K562 (cell line): Measurements from ENCODE around the gene CDYL. TPM values are rescaled to one million over a fixed set of nuclear protein-coding genes. Genes with fewer than 3 reads are reported as not detected.
"Not testable (repeated sequence)": the region's sequence is repeated elsewhere in the genome, so short reads cannot be mapped to it uniquely, and the experiment has no call there.

Experiments used
- ATAC-seq: fragments of 200-7000 bp; cut with Tn5 transposase; 3 replicates; pipeline ENCODE4 v1.9.1; 2020; ENCODE audit warnings: moderate library complexity
- BruUV-seq: library from RNA; stranded (reverse); fragments of 400-500 nt; replicated peaks from 2 replicates; lab custom pipeline; 2021; lab: Mats Ljungman, UMichigan
- CTCF ChIA-PET: fragments of 300-600 bp; formaldehyde crosslinking; extraction: SDS; loops from one replicate; lab custom pipeline; 2021; ENCODE audit warnings: low intra/inter-chr PET ratio; lab: Yijun Ruan, JAX
- POLR2A ChIA-PET: fragments of 300-600, 350-650 bp; sonication (Branson Sonifier 250); formaldehyde crosslinking; extraction: SDS; loops from one replicate; lab custom pipeline; 2021; ENCODE audit warnings: antibody characterized with exemption, inconsistent platforms; lab: Yijun Ruan, JAX
- DNase-seq, 4 experiments: peaks; one replicate each; pipeline versions ENCODE4 v3.0.0 to v3.0.0-alpha.2; 2011 to 2018; ENCODE audit warnings: low spot score in 3 of 4, mixed read lengths in 3 of 4; ENCODE audit errors: extremely low read depth in 1 of 4
- FAIRE-seq: peaks from 2 replicates; lab custom pipeline; 2011; peaks lifted over from hg19 to GRCh38; lab: Jason Lieb, UNC
- H2AFZ ChIP-seq: 2 replicates; pipeline ENCODE4 v1.6.0; 2011; ENCODE audit warnings: low read depth, low read length, control low read depth, inconsistent platforms
- H3K27ac ChIP-seq: fragments of 200-600 bp; 3 replicates; pipeline ENCODE4 v1.8.0; 2011; ENCODE audit warnings: low read depth, mild to moderate bottlenecking, control low read depth, inconsistent platforms, low read length, moderate library complexity, mixed read lengths; ENCODE audit errors: extremely low read depth
- H3K27me3 ChIP-seq, 2 experiments: fragments of 300-600 bp in 1 of 2; 2 replicates in 1 of 2; 3 replicates in 1 of 2; pipeline versions ENCODE4 v1.6.0 to v1.8.0; 2011; ENCODE audit warnings: inconsistent platforms in 2 of 2, low read length in 2 of 2, mild to moderate bottlenecking in 1 of 2, mixed read lengths in 1 of 2, moderate library complexity in 1 of 2; ENCODE audit not compliant: control insufficient read depth in 2 of 2, insufficient read depth in 2 of 2
- H3K36me3 ChIP-seq: fragments of 300-600 bp; 3 replicates; pipeline ENCODE4 v1.8.0; 2011; ENCODE audit warnings: mild to moderate bottlenecking, low read length, inconsistent platforms; ENCODE audit not compliant: control insufficient read depth, insufficient read depth
- H3K4me1 ChIP-seq, 2 experiments: fragments of 200-600 bp in 1 of 2; replicated peaks in 1 of 2; 2 replicates in 1 of 2; 3 replicates in 1 of 2; pipeline versions ENCODE4 v1.5.1 to v1.8.0; 2011; ENCODE audit warnings: inconsistent platforms in 2 of 2, low read length in 2 of 2, mild to moderate bottlenecking in 1 of 2, mixed read lengths in 1 of 2, moderate library complexity in 1 of 2; ENCODE audit not compliant: control insufficient read depth in 2 of 2, insufficient read depth in 2 of 2
- H3K4me2 ChIP-seq: 2 replicates; pipeline ENCODE4 v1.6.1; 2011; ENCODE audit warnings: low read length, control low read depth, inconsistent platforms, mixed read lengths; ENCODE audit not compliant: insufficient read depth
- H3K4me3 ChIP-seq: fragments of 200-600 bp; sonication (generic), shearing (Covaris generic); 2 replicates; pipeline ENCODE4 v1.5.1; 2016; ENCODE audit warnings: control low read depth, inconsistent platforms
- H3K79me2 ChIP-seq: fragments of 200-600 bp; 3 replicates; pipeline ENCODE4 v1.8.0; 2011; ENCODE audit warnings: low read length, inconsistent platforms; ENCODE audit not compliant: control insufficient read depth, insufficient read depth
- H3K9ac ChIP-seq, 2 experiments: 2 replicates each; pipeline versions ENCODE4 v1.6.0 to v1.6.1; 2011; ENCODE audit warnings: low read depth in 2 of 2, low read length in 2 of 2, control low read depth in 1 of 2, inconsistent platforms in 1 of 2, mild to moderate bottlenecking in 1 of 2, mixed read lengths in 1 of 2; ENCODE audit not compliant: insufficient read depth in 1 of 2
- H3K9me1 ChIP-seq: one replicate; pipeline ENCODE4 v1.6.0; 2011; ENCODE audit warnings: inconsistent platforms, mild to moderate bottlenecking, low read length, moderate library complexity; ENCODE audit not compliant: control insufficient read depth, insufficient read depth
- H3K9me3 ChIP-seq: replicated peaks from 2 replicates; pipeline ENCODE4 v1.5.1; 2011; ENCODE audit warnings: low read depth, low read length, inconsistent platforms; ENCODE audit not compliant: control insufficient read depth, insufficient read depth
- H4K20me1 ChIP-seq: replicated peaks from 2 replicates; pipeline ENCODE4 v1.6.1; 2011; ENCODE audit warnings: low read length, inconsistent platforms, mixed read lengths; ENCODE audit not compliant: control insufficient read depth, insufficient read depth
- ETV6 ChIP-seq, 3 experiments: fragments of 150-350 bp in 1 of 3; sonication (generic) in 1 of 3; formaldehyde crosslinking in 1 of 3; IDR thresholded peaks; 2 replicates each; pipeline versions ENCODE4 v1.6.1 to v1.8.0; 2014 to 2022; ENCODE audit warnings: borderline replicate concordance in 2 of 3, low read depth in 2 of 3, antibody characterized with exemption in 1 of 3, low read length in 1 of 3, mild to moderate bottlenecking in 1 of 3, missing genetic modification reagents in 1 of 3
- ZNF512 ChIP-seq: IDR thresholded peaks from 2 replicates; pipeline ENCODE4 v1.6.1; 2016; ENCODE audit warnings: missing genetic modification characterization, missing compliant biosample characterization
- WGBS: fragments of 100-300 bp; shearing (Covaris generic); methylation state at CpG from one replicate; pipeline ENCODE4 v1.1.6; 2016; ENCODE audit warnings: low coverage, mixed read lengths; ENCODE audit not compliant: insufficient coverage; ENCODE audit errors: missing lambda C conversion rate; 5-methylcytosine and 5-hydroxymethylcytosine counted together
- in situ Hi-C: fragments of 300-500 bp; cut with MboI; formaldehyde crosslinking; loops from 4 replicates; pipeline ENCODE4 v1.15.0; 2018; ENCODE audit warnings: inconsistent platforms, mixed read lengths
- intact Hi-C: fragments of 100-400 bp; cut with micrococcal nuclease; formaldehyde crosslinking; loops from 2 replicates; pipeline ENCODE4 v1.14.2; 2022
- polyA plus RNA-seq, 8 experiments: library from polyadenylated mRNA; depleted of rRNA in 4 of 8; stranded (reverse) in 5 of 8; unstranded in 3 of 8; fragments of >200 nt; fragmentation: Nextera tagmentation in 2 of 8; fragmentation: Illumina TruSeq in 1 of 8; extraction: Ambion mirVana in 2 of 8; extraction: Trizol in 1 of 8; gene quantifications; 2 replicates each; pipeline versions ENCODE4 v1.2.1 to v1.2.3, GENCODE V29; 2011 to 2014; ENCODE audit warnings: inconsistent platforms in 1 of 8, missing spikeins in 1 of 8
- total RNA-seq, 7 experiments: library from RNA; depleted of rRNA in 6 of 7; stranded (reverse); fragments of >200 nt in 6 of 7; fragmentation: Illumina TruSeq in 2 of 7; extraction: Trizol in 2 of 7; gene quantifications; 2 replicates each; pipeline versions ENCODE4 v1.2.1 to v1.2.3, GENCODE V29; 2011 to 2021; ENCODE audit warnings: low replicate concordance in 1 of 7

CDYL gene
- total and polyA plus RNA-seq, 9 of the 15 experiments (the other 6 are each of a cell fraction or from before 2014, with no cell fraction given) = 8.1 to 45.8 (median 40.8) TPM

- not testable (repeated sequence) for H3K9me1 ChIP-seq
- H4K20me1 ChIP-seq = peaks cover 55% of the 10 kb centered on the region
- POLR2A ChIA-PET = interaction anchor here (0.8 kb wide), 1 partner anchor 11 kb away, joined by 3 read pairs; no protein-coding TSS in a partner anchor
Observed at GRCh38 chr6:4852186-4852585, 76.0 kb downstream of the CDYL start.

More at GRCh38 chr6:4852186-4852585, 76.0 kb downstream of the CDYL start:
- 41% methylated on average over 1 of the region's 1 CpG for WGBS
- CTCF ChIA-PET; H3K27me3 ChIP-seq; H3K4me2 ChIP-seq; DNase-seq; H3K9me3 ChIP-seq; FAIRE-seq; ATAC-seq; BruUV-seq; H3K9ac ChIP-seq; H3K36me3 ChIP-seq; H2AFZ ChIP-seq; H3K4me3 ChIP-seq; in situ Hi-C loops; H3K27ac ChIP-seq; TF ChIP-seq ETV6 (CRISPR knock-in tag; IDR thresholded peaks at IDR 0.05; ENCODE audit: borderline replicate concordance): not testable (repeated sequence)
- Histone ChIP-seq H3K4me1 (peaks cover 7 to 27% of the 10 kb centered on the region in 2 experiments; a peak in 4 of 5 replicates), H3K79me2 (peaks cover 92% of the 10 kb centered on the region)
- intact Hi-C loops = loop anchor here (10.0 kb wide), 1 partner anchor 183 kb away; no protein-coding TSS in a partner anchor
- peak in 1 of 2 experiments; percentile 70; a peak in 3 of 4 replicates for TF ChIP-seq ETV6 (IDR thresholded peaks at IDR 0.05; ENCODE audit: borderline replicate concordance in 1 of 2, low read depth in 2 of 2, low read length in 1 of 2)
- peak; percentile 26; the same call in 1 of the 2 replicates for TF ChIP-seq ZNF512 (tag)
